Body of pancreas (tissue), 4 donors: ENCODE data around the gene SVBP. TPM values are rescaled to one million over a fixed set of nuclear protein-coding genes. Genes with fewer than 3 reads are reported as not detected.
"Not testable (repeated sequence)": the region's sequence is repeated elsewhere in the genome, so short reads cannot be mapped to it uniquely, and the experiment has no call there.

Source experiments
- ATAC-seq: fragments of 150-250 bp; one replicate; pipeline ENCODE4 v1.9.1; 2016
- DNase-seq, 4 donors: peaks; one replicate each; pipeline ENCODE4 v3.0.0-alpha.2; 2019
- H3K27ac ChIP-seq, 4 donors: fragments of 200-600 bp; sonication (generic); 1 replicate in 3 of 4; 2 replicates in 1 of 4; pipeline versions ENCODE4 v1.5.1 to v1.6.1; 2016 to 2019; ENCODE audit warnings: mild to moderate bottlenecking in 1 of 4, mixed read lengths in 1 of 4, moderate library complexity in 1 of 4
- H3K27me3 ChIP-seq, 2 donors: fragments of 200-600 bp; sonication (generic); one replicate each; pipeline ENCODE4 v1.6.0; 2016; ENCODE audit warnings: mild to moderate bottlenecking in 1 of 2
- H3K36me3 ChIP-seq, 2 donors: fragments of 200-600 bp; sonication (generic); replicated peaks in 1 of 2; 2 replicates each; pipeline ENCODE4 v1.5.1; 2016; ENCODE audit warnings: low read depth in 2 of 2; ENCODE audit not compliant: insufficient read depth in 1 of 2
- H3K4me1 ChIP-seq: fragments of 200-600 bp; sonication (generic); one replicate; pipeline ENCODE4 v1.6.0; 2016
- H3K4me3 ChIP-seq, 2 donors: fragments of 200-600 bp; sonication (generic); 1 replicate in 1 of 2; 2 replicates in 1 of 2; pipeline ENCODE4 v1.5.1; 2016 to 2019
- H3K9me3 ChIP-seq, 3 donors: fragments of 200-600 bp; sonication (generic); 1 replicate in 2 of 3; 2 replicates in 1 of 3; pipeline ENCODE4 v1.5.1; 2016
- POLR2A ChIP-seq, 3 donors: fragments of 450-650 bp; IDR thresholded peaks; one replicate each; pipeline ENCODE4 v1.6.1; 2016; ENCODE audit warnings: antibody characterized with exemption in 3 of 3, mild to moderate bottlenecking in 2 of 3
- WGBS, 2 donors: methylation state at CpG; one replicate each; pipeline ENCODE4 v1.1.5; 2017; 5-methylcytosine and 5-hydroxymethylcytosine counted together
- intact Hi-C: fragments of 100-400 bp; cut with DNase I; formaldehyde crosslinking; loops from one replicate; pipeline ENCODE4 v1.15.1; 2023
- total RNA-seq, 2 donors: library from RNA; depleted of rRNA; stranded (reverse); fragments of >200 nt; gene quantifications; one replicate each; pipeline ENCODE4 v1.1.0, GENCODE V29; 2016
- TF ChIP-seq, protein P1 (sequence below), 7 experiments: fragments of 450-650 bp in 4 of 7; fragments of 200-600 bp in 3 of 7; sonication (generic) in 3 of 7; IDR thresholded peaks; one replicate each; pipeline ENCODE4 v1.5.1; 2016 to 2019; ENCODE audit warnings: antibody characterized with exemption in 7 of 7

The SVBP gene
- 10 to 100 TPM; 12.2 to 12.5 TPM for total RNA-seq

- H3K27me3 ChIP-seq: no peaks in the 10 kb centered on the region
- peak; percentile 31 to 67 (median 62) for TF ChIP-seq POLR2A (IDR thresholded peaks at IDR 0.05)
- TF ChIP-seq, protein P1, sequence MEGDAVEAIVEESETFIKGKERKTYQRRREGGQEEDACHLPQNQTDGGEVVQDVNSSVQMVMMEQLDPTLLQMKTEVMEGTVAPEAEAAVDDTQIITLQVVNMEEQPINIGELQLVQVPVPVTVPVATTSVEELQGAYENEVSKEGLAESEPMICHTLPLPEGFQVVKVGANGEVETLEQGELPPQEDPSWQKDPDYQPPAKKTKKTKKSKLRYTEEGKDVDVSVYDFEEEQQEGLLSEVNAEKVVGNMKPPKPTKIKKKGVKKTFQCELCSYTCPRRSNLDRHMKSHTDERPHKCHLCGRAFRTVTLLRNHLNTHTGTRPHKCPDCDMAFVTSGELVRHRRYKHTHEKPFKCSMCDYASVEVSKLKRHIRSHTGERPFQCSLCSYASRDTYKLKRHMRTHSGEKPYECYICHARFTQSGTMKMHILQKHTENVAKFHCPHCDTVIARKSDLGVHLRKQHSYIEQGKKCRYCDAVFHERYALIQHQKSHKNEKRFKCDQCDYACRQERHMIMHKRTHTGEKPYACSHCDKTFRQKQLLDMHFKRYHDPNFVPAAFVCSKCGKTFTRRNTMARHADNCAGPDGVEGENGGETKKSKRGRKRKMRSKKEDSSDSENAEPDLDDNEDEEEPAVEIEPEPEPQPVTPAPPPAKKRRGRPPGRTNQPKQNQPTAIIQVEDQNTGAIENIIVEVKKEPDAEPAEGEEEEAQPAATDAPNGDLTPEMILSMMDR (IDR thresholded peaks at IDR 0.05): peak in 1 of 7 experiments; percentile 2
- peak; percentile 97 for ATAC-seq
- peak within 1 kb of the TSS in 1 of 2 donors; percentile 62 for H3K4me3 ChIP-seq
- intact Hi-C loops: no loop called here
- no peaks in the 10 kb centered on the region for H3K9me3 ChIP-seq
- H3K4me1 ChIP-seq: peaks cover 19% of the 10 kb centered on the region
- peak within 1 kb of the TSS; percentile 88 to 100 (median 98) for H3K27ac ChIP-seq
- 1 to 7% methylated on average over 5 to 38 of the region's 66 CpGs for WGBS, 2 donors
- H3K36me3 ChIP-seq: no peaks in the 10 kb centered on the region
- DNase-seq: peak; percentile 93 to 95 (median 95)
Observed at GRCh38 chr1:42816585-42817439, at the start of gene SVBP, which contains the start of gene ERMAP. Gene SVBP, minus strand, starts transcription at chr1:42817397. Its CDS starts 853 bp downstream, at chr1:42816544. Gene ERMAP, plus strand, starts transcription at chr1:42817122. Its CDS starts 13,327 bp downstream, at chr1:42830449.

GRCh38 chr1:42866549-42866948 lies 49.4 kb upstream of the SVBP start:
- no peaks in the 10 kb centered on the region for H3K9me3 ChIP-seq
- no peak for ATAC-seq
- WGBS, 2 donors: 70 to 72% methylated on average over 5 of the region's 5 CpGs
- no peaks in the 10 kb centered on the region for H3K27me3 ChIP-seq
- H3K4me3 ChIP-seq: no peak overlapping the region
- intact Hi-C loops: no loop called here
- no peaks in the 10 kb centered on the region for H3K36me3 ChIP-seq
- no peak for TF ChIP-seq POLR2A (IDR thresholded peaks at IDR 0.05)
- TF ChIP-seq, protein P1 (IDR thresholded peaks at IDR 0.05): no peak
- no peak for DNase-seq
- H3K4me1 ChIP-seq: no peaks in the 10 kb centered on the region
- H3K27ac ChIP-seq: no peak overlapping the region

DNA sequence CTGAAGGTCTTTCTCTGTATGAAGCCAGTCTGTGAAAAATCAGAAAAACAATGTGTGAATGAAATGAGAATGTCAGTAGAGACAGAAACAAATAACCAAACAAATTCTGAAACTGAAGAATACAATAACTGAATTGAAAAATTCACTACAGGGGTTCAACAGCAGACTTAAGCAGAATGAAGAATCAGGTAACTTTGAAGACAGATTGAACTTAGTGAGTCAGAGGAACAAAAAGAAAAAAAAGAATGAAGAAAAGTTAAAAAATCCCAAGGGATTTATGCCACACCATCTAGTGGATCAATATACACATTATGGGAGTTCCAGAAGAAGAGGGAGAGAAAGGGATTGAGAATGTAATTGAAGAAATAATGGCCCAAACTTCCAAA lies 43.8 kb upstream of the SVBP start:
- no peaks in the 10 kb centered on the region for H3K4me1 ChIP-seq
- peaks cover 0 to 13% (median 0%) of the 10 kb centered on the region in 3 donors for H3K9me3 ChIP-seq
- intact Hi-C loops: no loop called here
- DNase-seq: no peak
- H3K36me3 ChIP-seq: no peaks in the 10 kb centered on the region
- no peaks in the 10 kb centered on the region for H3K27me3 ChIP-seq
- ATAC-seq: no peak
- TF ChIP-seq, protein P1 (IDR thresholded peaks at IDR 0.05): no peak
- no peak for TF ChIP-seq POLR2A (IDR thresholded peaks at IDR 0.05)
- H3K27ac ChIP-seq: no peak overlapping the region
- H3K4me3 ChIP-seq: no peak overlapping the region

GRCh38 chr1:42860339-42861013 lies 43.3 kb upstream of the SVBP start:
- 60 to 63% methylated on average over 4 of the region's 4 CpGs for WGBS, 2 donors
- Histone ChIP-seq H3K27me3 (no peaks in the 10 kb centered on the region), H3K4me1 (no peaks in the 10 kb centered on the region), H3K4me3 (no peak overlapping the region), H3K9me3 (peaks cover 0 to 13% (median 0%) of the 10 kb centered on the region in 3 donors), H3K27ac (no peak overlapping the region), H3K36me3 (no peaks in the 10 kb centered on the region)
- DNase-seq (no peak), ATAC-seq (no peak)
- intact Hi-C loops: no loop called here
- TF ChIP-seq, protein P1 (IDR thresholded peaks at IDR 0.05): no peak

DNA sequence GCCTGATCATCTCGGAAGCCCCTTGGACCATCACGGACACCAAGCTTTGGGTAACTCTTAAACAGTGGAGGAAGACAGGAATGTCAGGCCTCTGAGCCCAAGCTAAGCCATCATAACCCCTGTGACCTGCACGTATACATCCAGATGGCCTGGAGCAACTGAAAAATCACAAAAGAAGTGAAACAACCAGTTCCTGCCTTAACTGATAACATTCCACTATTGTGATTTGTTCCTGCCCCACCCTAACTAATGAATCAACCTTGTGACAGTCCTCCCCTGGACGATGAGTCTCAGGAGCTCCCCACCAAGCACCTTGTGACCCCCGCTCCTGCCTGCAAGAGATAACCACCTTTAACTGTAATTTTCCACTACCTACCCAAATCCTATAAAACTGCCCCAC lies 42.2 kb upstream of the SVBP start:
- not testable (repeated sequence) for ATAC-seq

DNA sequence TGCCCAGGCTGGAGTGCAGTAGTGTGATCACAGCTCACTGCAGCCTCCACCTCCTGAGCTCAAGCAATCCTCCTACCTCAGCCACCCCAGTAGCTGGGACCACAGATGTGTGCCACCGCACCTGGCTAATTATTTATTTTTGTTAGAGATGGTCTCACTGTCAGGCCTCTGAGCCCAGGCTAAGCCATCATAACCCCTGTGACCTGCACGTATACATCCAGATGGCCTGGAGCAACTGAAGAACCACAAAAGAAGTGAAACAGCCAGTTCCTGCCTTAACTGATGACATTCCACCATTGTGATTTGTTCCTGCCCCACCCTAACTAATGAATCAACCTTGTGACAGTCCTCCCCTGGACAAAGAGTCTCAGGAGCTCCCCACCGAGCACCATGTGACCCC lies 39.4 kb upstream of the SVBP start:
- 92 to 94% methylated on average over 3 of the region's 3 CpGs for WGBS, 2 donors
- H3K4me1 ChIP-seq, H3K27me3 ChIP-seq, ATAC-seq, H3K27ac ChIP-seq, intact Hi-C loops, H3K36me3 ChIP-seq, H3K4me3 ChIP-seq, DNase-seq: not testable (repeated sequence)
- H3K9me3 ChIP-seq: peaks cover 0 to 13% (median 0%) of the 10 kb centered on the region in 3 donors

More for the DNA sequence above, 42.2 kb upstream of the SVBP start:
- H3K4me3 ChIP-seq, intact Hi-C loops, H3K27me3 ChIP-seq, H3K27ac ChIP-seq, H3K4me1 ChIP-seq, H3K36me3 ChIP-seq, DNase-seq: not testable (repeated sequence)
- peaks cover 0 to 13% (median 0%) of the 10 kb centered on the region in 3 donors for H3K9me3 ChIP-seq
- 75% methylated on average over 5 of the region's 5 CpGs for WGBS, 2 donors
